Endothelial cell of umbilical vein (primary cell): ENCODE data around the gene OR13C2.
"Not testable (repeated sequence)": the region's sequence is repeated elsewhere in the genome, so short reads cannot be mapped to it uniquely, and the experiment has no call there.

ENCODE experiments used
- CTCF ChIP-seq, 2 donors: IDR thresholded peaks; 1 replicate in 1 of 2; 2 replicates in 1 of 2; pipeline ENCODE4 v1.5.1; 2011; ENCODE audit warnings: low read length in 2 of 2, mild to moderate bottlenecking in 2 of 2, moderate library complexity in 2 of 2, control low read depth in 1 of 2, inconsistent platforms in 1 of 2, low read depth in 1 of 2; ENCODE audit not compliant: insufficient read depth in 1 of 2; ENCODE audit errors: extremely low read depth in 1 of 2
- MYC ChIP-seq: IDR thresholded peaks from one replicate; pipeline ENCODE4 v1.6.1; 2011; ENCODE audit warnings: mild to moderate bottlenecking, low read depth, low read length
- POLR2A ChIP-seq: IDR thresholded peaks from 2 replicates; pipeline ENCODE4 v1.6.1; 2012; ENCODE audit warnings: low read depth, mild to moderate bottlenecking, control low read depth, low read length
- POLR2AphosphoS5 ChIP-seq: IDR thresholded peaks from 2 replicates; pipeline ENCODE4 v1.6.1; 2012; ENCODE audit warnings: low read depth, mild to moderate bottlenecking, control low read depth, low read length, moderate library complexity; ENCODE audit not compliant: insufficient read depth

GRCh38 chr9:104599313-104599712, 6.1 kb downstream of the OR13C2 start, which contains the start of gene OR13C5:
- TF ChIP-seq POLR2AphosphoS5; CTCF (IDR thresholded peaks at IDR 0.05; ENCODE audit: extremely low read depth in 1 of 2, insufficient read depth in 1 of 2, low read depth in 1 of 2, low read length in 2 of 2); POLR2A; MYC: not testable (repeated sequence)
